ENCODE results near the gene PLCB3.

GRCh38 chr11:64244966-64245365 lies 6.4 kb upstream of the PLCB3 start:
- TF ChIP-seq CTCF (IDR thresholded peaks at IDR 0.05) = no peak
- no peak for TF ChIP-seq REST (IDR thresholded peaks at IDR 0.05; ENCODE audit: insufficient read depth in 1 of 2, low read depth in 2 of 2, low read length in 1 of 2)
- TF ChIP-seq POLR2AphosphoS5 (IDR thresholded peaks at IDR 0.05; ENCODE audit: low read depth, low read length) = no peak

Data from Panc1 (cell line).